Measurements from ENCODE around the gene PDE4C.

The PDE4C gene

GRCh38 chr19:18198374-18198773, 27.9 kb downstream of the PDE4C start:
- no peak for DNase-seq (ENCODE audit: low read depth)

- no peak for DNase-seq (ENCODE audit: low read depth)
Measured at GRCh38 chr19:18197941-18198340, 28.3 kb downstream of the PDE4C start.

GRCh38 chr19:18197306-18197705, 28.9 kb downstream of the PDE4C start:
- no peak for DNase-seq (ENCODE audit: low read depth)

GRCh38 chr19:18196511-18196845, 29.8 kb downstream of the PDE4C start:
- no peak for DNase-seq (ENCODE audit: low read depth)

GRCh38 chr19:18194554-18195238, 31.5 kb downstream of the PDE4C start:
- no peak for DNase-seq (ENCODE audit: low read depth)

- DNase-seq (ENCODE audit: low read depth), result no peak
Measured at GRCh38 chr19:18194181-18194530, 32.1 kb downstream of the PDE4C start.

- DNase-seq (ENCODE audit: low read depth), result no peak
Measured at GRCh38 chr19:18193388-18194180, 32.7 kb downstream of the PDE4C start.

GRCh38 chr19:18192673-18193387, 33.4 kb downstream of the PDE4C start, which contains the start of gene MPV17L2:
TSS of gene MPV17L2 (plus strand) at chr19:18193218. CDS start at chr19:18193282, 64 bp downstream.
- DNase-seq (ENCODE audit: low read depth), result peak; percentile 93

GRCh38 chr19:18191640-18192062, 34.6 kb downstream of the PDE4C start:
- DNase-seq (ENCODE audit: low read depth), result no peak

GRCh38 chr19:18190278-18190677, 36.0 kb downstream of the PDE4C start:
- no peak for DNase-seq (ENCODE audit: low read depth)

GRCh38 chr19:18185538-18185937, 40.7 kb downstream of the PDE4C start:
- no peak for DNase-seq (ENCODE audit: low read depth)

- DNase-seq (ENCODE audit: low read depth), result no peak
Measured at GRCh38 chr19:18183529-18183928, 42.7 kb downstream of the PDE4C start.

GRCh38 chr19:18179957-18180356, 46.3 kb downstream of the PDE4C start:
- no peak for DNase-seq (ENCODE audit: low read depth)

GRCh38 chr19:18176367-18177310, 49.6 kb downstream of the PDE4C start:
- DNase-seq (ENCODE audit: low read depth), result no peak

- DNase-seq (ENCODE audit: low read depth), result no peak
Measured at GRCh38 chr19:18174983-18175382, 51.3 kb downstream of the PDE4C start.

Measured in stimulated activated CD8-positive, alpha-beta memory T cell treated with anti-CD3 and anti-CD28 coated beads, Interleukin-15, amount 100 ng/mL, for 1 hour (primary cell).